Small intestine (tissue), 7 donors: ENCODE measurements around the gene REXO1. TPM values are rescaled to one million over a fixed set of nuclear protein-coding genes. Genes with fewer than 3 reads are reported as not detected.
A peak's percentile ranks its signal among the peaks of the same experiment; 100 is the strongest.

Source experiments
- DNase-seq, 2 donors: peaks; one replicate each; pipeline versions ENCODE4 v3.0.0 to v3.0.0-alpha.2; 2013
- FAIRE-seq: peaks from 2 replicates; lab custom pipeline; 2012; peaks lifted over from hg19 to GRCh38; lab: Jason Lieb, UNC
- H3K27ac ChIP-seq, 3 donors: one replicate each; pipeline ENCODE4 v1.5.1; 2013; ENCODE audit warnings: low read length in 2 of 3, mild to moderate bottlenecking in 2 of 3, control low read depth in 1 of 3, inconsistent platforms in 1 of 3, low read depth in 1 of 3, moderate library complexity in 1 of 3
- H3K27me3 ChIP-seq, 3 donors: one replicate each; pipeline ENCODE4 v1.6.1; 2013; ENCODE audit warnings: low read length in 3 of 3, inconsistent platforms in 1 of 3; ENCODE audit not compliant: control insufficient read depth in 3 of 3, insufficient read depth in 3 of 3
- H3K36me3 ChIP-seq, 3 donors: one replicate each; pipeline ENCODE4 v1.6.1; 2013; ENCODE audit warnings: low read length in 3 of 3, inconsistent platforms in 1 of 3, low read depth in 1 of 3, mild to moderate bottlenecking in 1 of 3, moderate library complexity in 1 of 3; ENCODE audit not compliant: control insufficient read depth in 3 of 3, insufficient read depth in 2 of 3
- H3K4me1 ChIP-seq, 3 donors: one replicate each; pipeline ENCODE4 v1.6.1; 2013; ENCODE audit warnings: low read length in 2 of 3, inconsistent platforms in 1 of 3, low read depth in 1 of 3, mild to moderate bottlenecking in 1 of 3, moderate library complexity in 1 of 3; ENCODE audit not compliant: control insufficient read depth in 3 of 3, insufficient read depth in 2 of 3
- H3K4me3 ChIP-seq, 3 donors: one replicate each; pipeline ENCODE4 v1.5.1; 2013; ENCODE audit warnings: low read length in 3 of 3, control low read depth in 1 of 3, inconsistent platforms in 1 of 3, low read depth in 1 of 3, mild to moderate bottlenecking in 1 of 3, moderate library complexity in 1 of 3
- H3K9me3 ChIP-seq, 2 donors: one replicate each; pipeline ENCODE4 v1.6.1; 2013; ENCODE audit warnings: low read depth in 1 of 2, low read length in 1 of 2; ENCODE audit not compliant: control insufficient read depth in 2 of 2, insufficient read depth in 1 of 2
- WGBS, 3 donors: extraction: QIAGEN DNeasy Blood & Tissue Kit; methylation state at CpG; one replicate each; pipeline ENCODE4 v1.1.7; 2013; 5-methylcytosine and 5-hydroxymethylcytosine counted together
- polyA plus RNA-seq, 4 donors: library from polyadenylated mRNA; stranded (reverse) in 3 of 4; unstranded in 1 of 4; fragments of 200-250 nt in 3 of 4; fragments of 120-200 nt in 1 of 4; gene quantifications; one replicate each; pipeline versions ENCODE4 v1.2.1 to v1.2.3, GENCODE V29; 2013
- donor health status: healthy with polysubstance abuse.
- donor health status: control.
- donor health status: control.
- donor health status: Bipolar disorder and iron deficiency.
- donor health status: healthy.

The REXO1 gene
- polyA plus RNA-seq, 4 donors: 18.4 to 31.8 (median 23.6) TPM

- H3K36me3 ChIP-seq: peaks cover 0 to 10% (median 0%) of the 10 kb centered on the region in 3 donors
- peak overlapping the region; percentile 5 to 96 (median 81) for H3K27ac ChIP-seq
- H3K4me1 ChIP-seq: peaks cover 14 to 61% (median 28%) of the 10 kb centered on the region in 3 donors
- no peaks in the 10 kb centered on the region for H3K27me3 ChIP-seq
- WGBS, 3 donors: 13 to 48% (median 37%) methylated on average over 22 to 28 of the region's 28 CpGs
- H3K4me3 ChIP-seq: peak overlapping the region; percentile 22 to 94 (median 92)
- FAIRE-seq: no peak
- DNase-seq: peak; percentile 26 to 40
- no peaks in the 10 kb centered on the region for H3K9me3 ChIP-seq
Observed at GRCh38 chr19:1860821-1861598, 12.7 kb upstream of the REXO1 start.

- Histone ChIP-seq H3K9me3 (no peaks in the 10 kb centered on the region), H3K4me1 (peaks cover 19 to 68% (median 28%) of the 10 kb centered on the region in 3 donors), H3K27ac (peak overlapping the region; percentile 63 to 98 (median 96)), H3K36me3 (peaks cover 0 to 16% (median 0%) of the 10 kb centered on the region in 3 donors), H3K27me3 (no peaks in the 10 kb centered on the region), H3K4me3 (peak overlapping the region; percentile 22 to 92 (median 34))
- DNase-seq: peak; percentile 93 to 96
- no peak for FAIRE-seq
- WGBS, 3 donors: 5 to 22% (median 11%) methylated on average over 28 to 32 of the region's 32 CpGs
Observed at GRCh38 chr19:1860042-1860775, 11.9 kb upstream of the REXO1 start.

- Histone ChIP-seq H3K27me3 (no peaks in the 10 kb centered on the region), H3K9me3 (no peaks in the 10 kb centered on the region), H3K36me3 (peaks cover 0 to 19% (median 0%) of the 10 kb centered on the region in 3 donors), H3K4me3 (peak overlapping the region in 1 of 3 donors; percentile 92), H3K27ac (peak overlapping the region; percentile 24 to 98 (median 96)), H3K4me1 (peaks cover 24 to 72% (median 34%) of the 10 kb centered on the region in 3 donors)
- FAIRE-seq (no peak), DNase-seq (peak; percentile 31 to 46)
- WGBS, 3 donors: 19 to 48% (median 36%) methylated on average over 17 to 18 of the region's 18 CpGs
Observed at GRCh38 chr19:1859331-1859781, 11.1 kb upstream of the REXO1 start.

- H3K9me3 ChIP-seq: no peaks in the 10 kb centered on the region
- peak overlapping the region; percentile 95 to 98 (median 96) for H3K27ac ChIP-seq
- H3K4me1 ChIP-seq: peaks cover 26 to 79% (median 38%) of the 10 kb centered on the region in 3 donors
- no peak for FAIRE-seq
- DNase-seq: no peak
- H3K36me3 ChIP-seq: peaks cover 0 to 27% (median 0%) of the 10 kb centered on the region in 3 donors
- 27 to 56% (median 42%) methylated on average over 9 to 10 of the region's 10 CpGs for WGBS, 3 donors
- H3K27me3 ChIP-seq: no peaks in the 10 kb centered on the region
- H3K4me3 ChIP-seq: no peak overlapping the region
Observed at GRCh38 chr19:1858412-1859081, 10.3 kb upstream of the REXO1 start.

- peak overlapping the region; percentile 95 to 98 (median 96) for H3K27ac ChIP-seq
- H3K36me3 ChIP-seq: peaks cover 0 to 35% (median 0%) of the 10 kb centered on the region in 3 donors
- no peaks in the 10 kb centered on the region for H3K27me3 ChIP-seq
- H3K4me1 ChIP-seq: peaks cover 27 to 86% (median 40%) of the 10 kb centered on the region in 3 donors
- 13 to 45% (median 34%) methylated on average over 14 to 16 of the region's 16 CpGs for WGBS, 3 donors
- no peak for FAIRE-seq
- H3K4me3 ChIP-seq: peak overlapping the region in 2 of 3 donors; percentile 46 to 62
- no peaks in the 10 kb centered on the region for H3K9me3 ChIP-seq
- DNase-seq: peak; percentile 41 to 83
Observed at GRCh38 chr19:1857648-1858326, 9.5 kb upstream of the REXO1 start.

GRCh38 chr19:1856698-1857603, 8.7 kb upstream of the REXO1 start:
- WGBS, 3 donors: 1 to 2% (median 2%) methylated on average over 44 to 73 of the region's 73 CpGs
- DNase-seq: peak; percentile 96 to 97
- FAIRE-seq: no peak

GRCh38 chr19:1856345-1856697, 8.0 kb upstream of the REXO1 start:
- Histone ChIP-seq H3K27ac (peak overlapping the region; percentile 96 to 98 (median 96)), H3K4me3 (peak overlapping the region; percentile 31 to 62 (median 46)), H3K9me3 (no peaks in the 10 kb centered on the region), H3K4me1 (peaks cover 27 to 92% (median 35%) of the 10 kb centered on the region in 3 donors), H3K36me3 (peaks cover 0 to 38% (median 0%) of the 10 kb centered on the region in 3 donors), H3K27me3 (no peaks in the 10 kb centered on the region)
- FAIRE-seq (no peak), DNase-seq (no peak)
- WGBS, 3 donors: 21 to 27% (median 25%) methylated on average over 6 of the region's 6 CpGs

More at GRCh38 chr19:1856698-1857603, 8.7 kb upstream of the REXO1 start:
- Histone ChIP-seq H3K27ac (peak overlapping the region; percentile 96 to 98 (median 96)), H3K36me3 (peaks cover 0 to 39% (median 0%) of the 10 kb centered on the region in 3 donors), H3K4me3 (peak overlapping the region; percentile 31 to 62 (median 46)), H3K9me3 (no peaks in the 10 kb centered on the region), H3K27me3 (no peaks in the 10 kb centered on the region), H3K4me1 (peaks cover 27 to 94% (median 40%) of the 10 kb centered on the region in 3 donors)
